Mammary epithelial cell (primary cell): ENCODE data around the gene PHC3.

Experiments used
- CTCF ChIP-seq, 2 donors: IDR thresholded peaks in 1 of 2; conservative IDR thresholded peaks in 1 of 2; 2 replicates each; pipeline ENCODE4 v1.5.1; 2011 to 2012; ENCODE audit warnings: inconsistent platforms in 2 of 2, low read length in 2 of 2, mild to moderate bottlenecking in 2 of 2, control low read depth in 1 of 2, low read depth in 1 of 2; ENCODE audit not compliant: insufficient read depth in 1 of 2; ENCODE audit errors: extremely low read depth in 1 of 2
- EZH2 ChIP-seq: IDR thresholded peaks from 2 replicates; pipeline ENCODE4 v1.6.1; 2012; ENCODE audit warnings: low read length, inconsistent platforms, borderline replicate concordance

GRCh38 chr3:170155604-170156003, 25.9 kb downstream of the PHC3 start:
- no peak for TF ChIP-seq CTCF (conservative IDR thresholded peaks at IDR 0.05 in 1 of 2, IDR thresholded peaks at IDR 0.05 in 1 of 2; ENCODE audit: extremely low read depth in 1 of 2, insufficient read depth in 1 of 2, low read depth in 1 of 2, low read length in 2 of 2)
- no peak for TF ChIP-seq EZH2
